ENCODE measurements around the gene EGFR.

The EGFR gene

GRCh38 chr7:55055479-55055878, 36.7 kb downstream of the EGFR start:
- H3K27me3 ChIP-seq, result no peaks in the 10 kb centered on the region
- H3K9me3 ChIP-seq, result no peaks in the 10 kb centered on the region
- peaks cover 0 to 82% (median 48%) of the 10 kb centered on the region in 4 donors for H3K4me1 ChIP-seq
- no peak for DNase-seq
- H3K4me3 ChIP-seq, result no peak overlapping the region
- no peak for TF ChIP-seq CTCF (IDR thresholded peaks at IDR 0.05)
- no peaks in the 10 kb centered on the region for H3K36me3 ChIP-seq
- H3K27ac ChIP-seq, result peak overlapping the region in 1 of 2 donors; percentile 59
- intact Hi-C loops (cut with DNase I; ENCODE audit: low total_unique reads), result loop anchor here (5.0 kb wide), 1 partner anchor 197 kb away; no protein-coding TSS in a partner anchor

GRCh38 chr7:55056068-55056467, 37.3 kb downstream of the EGFR start:
- H3K27me3 ChIP-seq, result no peaks in the 10 kb centered on the region
- TF ChIP-seq CTCF (IDR thresholded peaks at IDR 0.05), result no peak
- DNase-seq, result no peak
- H3K4me1 ChIP-seq, result peaks cover 0 to 82% (median 51%) of the 10 kb centered on the region in 4 donors
- H3K4me3 ChIP-seq, result no peak overlapping the region
- no peaks in the 10 kb centered on the region for H3K9me3 ChIP-seq
- no peaks in the 10 kb centered on the region for H3K36me3 ChIP-seq
- intact Hi-C loops (cut with DNase I; ENCODE audit: low total_unique reads), result loop anchor here (5.0 kb wide), 1 partner anchor 196 kb away; no protein-coding TSS in a partner anchor
- H3K27ac ChIP-seq, result peak overlapping the region in 1 of 2 donors; percentile 59

GRCh38 chr7:55056577-55057480, 38.0 kb downstream of the EGFR start:
- H3K27ac ChIP-seq, result peak overlapping the region; percentile 19 to 59
- peak; percentile 69 to 77 for DNase-seq
- H3K9me3 ChIP-seq, result no peaks in the 10 kb centered on the region
- intact Hi-C loops (cut with DNase I; ENCODE audit: low total_unique reads), result loop anchor here (5.0 kb wide), 1 partner anchor 195 kb away; no protein-coding TSS in a partner anchor
- H3K4me1 ChIP-seq, result peaks cover 0 to 84% (median 50%) of the 10 kb centered on the region in 4 donors
- no peak overlapping the region for H3K4me3 ChIP-seq
- TF ChIP-seq CTCF (IDR thresholded peaks at IDR 0.05), result no peak
- no peaks in the 10 kb centered on the region for H3K27me3 ChIP-seq
- H3K36me3 ChIP-seq, result no peaks in the 10 kb centered on the region

- DNase-seq, result no peak
- Histone ChIP-seq H3K36me3 (no peaks in the 10 kb centered on the region), H3K27ac (peak overlapping the region in 1 of 2 donors; percentile 59), H3K4me3 (no peak overlapping the region), H3K9me3 (no peaks in the 10 kb centered on the region), H3K27me3 (no peaks in the 10 kb centered on the region), H3K4me1 (peaks cover 0 to 77% (median 49%) of the 10 kb centered on the region in 4 donors)
- intact Hi-C loops (cut with DNase I; ENCODE audit: low total_unique reads), result loop anchor here (5.0 kb wide), 1 partner anchor 194 kb away; no protein-coding TSS in a partner anchor
- no peak for TF ChIP-seq CTCF (IDR thresholded peaks at IDR 0.05)
Observed at GRCh38 chr7:55058314-55058713, 39.5 kb downstream of the EGFR start.

- no peak for DNase-seq
- peak overlapping the region in 1 of 2 donors; percentile 42 for H3K27ac ChIP-seq
- H3K36me3 ChIP-seq, result no peaks in the 10 kb centered on the region
- peaks cover 0 to 71% (median 44%) of the 10 kb centered on the region in 4 donors for H3K4me1 ChIP-seq
- H3K4me3 ChIP-seq, result no peak overlapping the region
- TF ChIP-seq CTCF (IDR thresholded peaks at IDR 0.05), result no peak
- H3K27me3 ChIP-seq, result no peaks in the 10 kb centered on the region
- no peaks in the 10 kb centered on the region for H3K9me3 ChIP-seq
- intact Hi-C loops (cut with DNase I; ENCODE audit: low total_unique reads), result loop anchor here (5.0 kb wide), 1 partner anchor 193 kb away; no protein-coding TSS in a partner anchor
Observed at GRCh38 chr7:55059021-55059420, 40.2 kb downstream of the EGFR start.

Data from tibial artery (tissue), 4 donors.